NCI-H2107 treated with DMSO at 0.1 percent for 48 hours (cell line): ENCODE measurements around the gene TOR3A.

Experiments
- DNase-seq: peaks from one replicate; lab custom pipeline; 2025; ENCODE audit not compliant: unreplicated experiment; lab: John Stamatoyannopoulos, UW

TOR3A gene

DNA sequence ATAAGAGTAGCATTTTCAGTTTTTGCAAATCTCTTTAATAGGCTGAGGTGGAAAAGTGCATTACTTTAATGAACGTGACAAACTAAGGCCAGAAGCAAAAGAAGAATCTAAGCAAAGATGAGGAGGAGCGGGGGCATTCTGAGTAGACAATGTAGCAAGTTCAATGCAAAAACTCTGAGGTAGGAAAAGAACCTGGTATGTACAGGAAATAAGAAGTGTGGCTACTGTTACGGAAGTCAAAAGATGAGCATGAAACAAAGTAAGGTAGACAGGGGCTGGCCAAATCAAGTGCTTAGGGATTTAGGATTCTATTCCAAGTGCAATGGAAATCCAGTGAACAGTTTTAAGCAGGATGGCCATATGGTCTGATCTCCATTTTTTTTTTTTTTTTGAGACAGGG, 63.7 kb downstream of the TOR3A start:
- no peak for DNase-seq
